Right renal cortex interstitium (tissue), 3 donors: ENCODE results near the gene RALGPS2. TPM values are rescaled to one million over a fixed set of nuclear protein-coding genes. Genes with fewer than 3 reads are reported as not detected.
"Not testable (repeated sequence)": the region's sequence is repeated elsewhere in the genome, so short reads cannot be mapped to it uniquely, and the experiment has no call there.

Source experiments
- DNase-seq, 3 donors: peaks; one replicate each; pipeline ENCODE4 v3.0.0-alpha.2; 2013; ENCODE audit warnings: low read depth in 3 of 3, low spot score in 2 of 3
- polyA plus RNA-seq, 3 donors: library from polyadenylated mRNA; unstranded; fragments of 120-200 nt; gene quantifications; one replicate each; pipeline ENCODE4 v1.2.1, GENCODE V29; 2013; ENCODE audit not compliant: insufficient read length in 3 of 3

Gene RALGPS2
- polyA plus RNA-seq, 3 donors: 34.2 to 37.1 (median 34.2) TPM

GRCh38 chr1:178723546-178723945 is 1.5 kb upstream of the RALGPS2 start:
- DNase-seq: no peak

- peak in 1 of 3 donors; percentile 10 for DNase-seq
Measured at GRCh38 chr1:178724376-178724727, 692 bp upstream of the RALGPS2 start.

- peak in 1 of 3 donors; percentile 26 for DNase-seq
Measured at GRCh38 chr1:178725466-178726086, 532 bp downstream of the RALGPS2 start.

- peak in 2 of 3 donors; percentile 57 to 73 for DNase-seq
Measured at GRCh38 chr1:178726087-178726517, 1.1 kb downstream of the RALGPS2 start.

- no peak for DNase-seq
Measured at GRCh38 chr1:178726545-178726944, 1.5 kb downstream of the RALGPS2 start.

DNA sequence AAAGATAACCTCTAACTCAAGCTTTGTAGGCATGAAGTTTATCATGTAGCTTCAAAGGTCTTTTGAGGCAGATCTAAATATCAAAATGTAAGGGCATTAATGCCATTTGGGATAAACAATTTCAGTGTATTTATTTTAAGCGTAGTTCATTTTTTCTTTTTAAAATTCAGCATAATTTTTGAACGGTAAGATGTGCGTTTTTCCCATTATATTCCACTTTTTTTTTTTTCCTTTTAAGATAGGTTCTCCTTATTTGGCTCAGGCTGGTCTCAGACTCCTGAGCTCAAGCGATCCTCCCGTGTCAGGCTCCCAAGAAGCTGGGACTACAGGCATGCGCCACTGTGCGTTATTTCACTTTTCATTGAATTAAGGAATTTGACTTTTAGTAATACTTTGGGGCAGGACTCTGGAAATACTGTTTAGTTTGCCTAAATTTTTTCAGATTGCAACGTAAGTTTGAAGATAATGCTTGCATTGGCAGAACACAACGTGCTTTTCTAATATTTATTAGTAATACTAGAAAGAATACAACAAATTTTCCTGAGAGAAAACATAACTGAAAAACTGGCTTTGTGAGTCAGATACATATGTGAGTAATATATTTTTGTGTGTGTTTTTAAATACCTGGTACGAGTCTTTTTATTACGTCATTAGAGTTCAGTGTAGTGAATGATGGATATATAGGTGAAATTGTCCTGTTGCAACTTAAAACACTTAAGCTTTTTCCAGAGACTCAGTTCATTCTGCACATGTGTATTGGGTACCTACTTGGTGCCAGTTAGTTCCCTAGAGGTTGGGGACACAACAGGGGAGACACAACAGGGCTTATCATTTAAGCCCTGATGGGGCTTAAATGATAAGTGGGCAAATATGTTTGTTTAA is 2.2 kb downstream of the RALGPS2 start:
- DNase-seq: no peak

DNA sequence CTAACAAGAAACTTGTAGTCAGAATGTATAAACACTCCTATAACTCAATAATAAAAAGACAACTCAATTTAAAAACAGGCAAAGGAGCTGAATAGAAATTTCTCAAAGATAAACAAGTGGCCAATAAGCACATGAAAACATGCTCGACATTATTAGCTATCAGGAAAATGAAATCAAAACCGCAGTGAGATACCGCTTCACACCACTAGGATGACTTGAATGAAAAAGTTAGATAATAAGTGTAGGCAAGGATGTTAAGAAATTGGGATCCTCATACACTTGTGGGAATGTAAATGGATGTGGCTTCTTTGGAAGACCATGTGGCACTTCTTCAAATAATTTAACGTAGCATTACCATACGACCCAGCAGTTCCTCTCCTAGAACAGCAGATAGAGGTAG is 8.9 kb downstream of the RALGPS2 start:
- no peak for DNase-seq

DNA sequence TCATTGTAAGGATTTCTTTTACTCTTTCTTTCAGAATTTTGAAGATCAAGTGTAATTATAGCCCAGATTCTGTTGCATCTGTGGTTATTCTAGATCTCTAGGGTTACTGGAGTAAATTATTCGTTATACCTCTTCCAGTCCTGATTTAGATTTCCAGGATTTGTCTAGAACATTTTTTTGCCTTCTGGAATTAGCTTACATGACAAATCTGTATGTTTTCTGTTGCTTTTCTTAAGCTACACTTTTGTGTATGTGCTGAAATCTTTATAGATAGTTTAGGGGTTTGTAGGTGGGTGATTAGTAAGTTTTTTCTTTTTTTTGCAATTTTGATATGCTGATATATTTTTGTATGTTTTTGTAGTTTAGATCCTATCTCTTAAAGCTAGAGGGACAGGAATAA is 13.7 kb downstream of the RALGPS2 start:
- no peak for DNase-seq

- no peak for DNase-seq
Measured at GRCh38 chr1:178739285-178740045, 14.4 kb downstream of the RALGPS2 start.

DNA sequence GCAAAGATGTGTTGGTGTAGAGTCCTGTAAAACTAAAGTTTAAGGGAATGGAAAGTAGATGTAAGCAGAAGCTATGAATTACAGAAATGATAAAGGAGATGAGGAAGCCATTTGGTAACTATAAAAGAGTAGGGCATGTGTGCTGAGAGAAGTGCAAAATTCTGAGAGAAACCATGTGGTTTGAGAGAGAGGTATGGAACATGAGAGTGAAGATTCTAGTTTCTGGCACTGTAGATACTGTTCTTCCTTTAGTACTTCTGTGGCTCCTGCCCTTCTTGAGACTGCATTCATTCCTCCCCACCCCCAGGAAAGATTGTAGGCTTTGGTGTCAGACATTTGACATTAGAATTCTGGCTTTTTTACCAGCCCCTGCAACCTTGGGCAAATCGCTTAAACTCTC is 15.4 kb downstream of the RALGPS2 start:
- DNase-seq: no peak

DNA sequence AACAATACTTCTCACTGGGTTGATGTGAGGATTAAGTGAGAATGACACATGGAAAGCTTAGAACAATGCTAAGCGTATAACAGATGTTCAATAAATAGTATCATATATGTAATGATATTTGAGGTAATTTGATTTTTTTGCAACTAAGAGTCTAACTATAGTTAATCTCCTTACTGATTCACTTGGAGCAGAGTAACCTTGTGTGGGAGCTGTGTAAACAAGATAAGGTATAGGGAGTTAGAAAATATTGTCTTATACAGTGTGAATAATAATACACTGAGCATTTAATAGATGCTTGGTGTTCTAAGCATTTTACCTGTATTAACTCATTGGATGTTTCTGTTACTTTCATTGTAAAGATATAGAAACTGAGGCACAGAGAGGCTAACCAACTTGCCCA is 15.9 kb downstream of the RALGPS2 start:
- DNase-seq: no peak

GRCh38 chr1:178743801-178744200 is 18.8 kb downstream of the RALGPS2 start:
- DNase-seq: no peak

- DNase-seq: no peak
Measured at GRCh38 chr1:178745260-178745659, 20.2 kb downstream of the RALGPS2 start.

DNA sequence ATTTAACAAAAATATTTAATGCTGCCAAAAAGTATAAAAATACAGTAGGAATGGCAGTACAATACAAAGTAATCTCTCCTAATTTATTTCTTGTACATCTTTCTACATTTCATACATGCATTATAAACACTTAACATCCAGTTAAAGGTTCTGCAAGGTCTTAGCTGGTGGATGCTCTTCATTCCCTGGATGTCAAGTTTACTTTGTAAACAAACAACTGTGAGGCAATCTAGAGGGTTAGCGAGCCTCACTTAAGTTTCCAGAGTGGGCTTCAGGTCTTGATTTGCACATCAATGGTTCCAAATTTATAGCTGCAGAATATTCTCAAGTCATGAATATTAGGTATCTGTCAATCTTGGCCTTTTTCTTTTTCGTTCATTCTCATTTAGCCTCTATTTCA is 21.3 kb downstream of the RALGPS2 start:
- DNase-seq: no peak

GRCh38 chr1:178747361-178747760 is 22.3 kb downstream of the RALGPS2 start:
- not testable (repeated sequence) for DNase-seq

DNA sequence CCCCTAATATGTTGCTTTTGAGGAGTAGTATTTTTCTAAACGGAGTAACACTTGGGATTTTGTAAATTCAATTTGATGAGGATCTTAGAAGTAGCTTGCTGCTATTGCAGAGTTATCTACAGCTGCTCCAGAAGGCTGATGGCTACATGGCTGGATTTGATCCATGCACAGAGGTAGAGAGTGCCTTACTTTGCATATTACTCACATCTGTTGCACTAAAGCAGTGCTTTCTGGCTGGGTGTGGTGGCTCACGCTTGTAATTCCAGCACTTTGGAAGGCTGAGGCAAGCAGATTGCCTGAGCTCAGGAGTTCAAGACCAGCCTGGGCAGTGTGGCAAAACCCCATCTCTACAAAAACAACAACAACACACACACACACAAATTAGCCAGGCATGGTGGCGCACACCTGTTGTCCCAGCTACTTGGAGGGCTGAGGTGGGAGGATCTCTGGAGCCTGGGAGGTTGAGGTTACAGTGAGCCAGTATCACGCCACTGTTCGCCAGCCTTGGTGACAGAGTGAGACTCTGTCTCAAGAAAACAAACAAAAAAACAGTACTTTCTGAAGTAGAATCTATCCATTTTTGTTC is 24.6 kb downstream of the RALGPS2 start:
- no peak for DNase-seq

- DNase-seq: no peak
Measured at GRCh38 chr1:178751046-178751445, 26.0 kb downstream of the RALGPS2 start.

- DNase-seq: no peak
Measured at GRCh38 chr1:178752891-178753290, 27.8 kb downstream of the RALGPS2 start.

DNA sequence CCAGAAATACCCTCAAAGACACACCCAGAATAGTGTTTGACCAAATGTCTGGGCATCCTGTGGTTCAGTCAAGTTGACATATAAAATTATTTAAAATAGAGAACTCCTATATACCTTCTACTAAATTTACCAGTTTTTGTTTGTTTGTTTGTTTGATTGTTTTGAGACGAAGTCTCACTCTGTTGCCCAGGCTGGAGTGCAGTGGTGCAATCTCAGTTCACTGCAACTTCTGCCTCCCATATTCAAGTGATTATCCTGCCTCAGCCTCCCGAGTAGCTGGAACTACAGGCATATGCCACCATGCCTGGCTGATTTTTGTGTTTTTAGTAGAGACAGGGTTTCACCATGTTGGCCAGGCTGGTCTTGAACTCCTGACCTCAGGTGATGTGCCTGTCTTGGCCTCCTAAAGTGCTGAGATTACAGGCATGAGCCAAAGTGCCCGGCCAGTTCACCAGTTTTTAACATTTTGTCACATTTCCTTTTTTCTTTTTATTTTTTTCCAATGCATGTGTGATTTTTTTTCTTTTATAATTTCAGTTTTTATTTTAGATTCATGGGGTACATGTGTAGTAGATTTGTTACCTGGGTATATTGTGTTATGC is 29.7 kb downstream of the RALGPS2 start:
- DNase-seq: not testable (repeated sequence)

DNA sequence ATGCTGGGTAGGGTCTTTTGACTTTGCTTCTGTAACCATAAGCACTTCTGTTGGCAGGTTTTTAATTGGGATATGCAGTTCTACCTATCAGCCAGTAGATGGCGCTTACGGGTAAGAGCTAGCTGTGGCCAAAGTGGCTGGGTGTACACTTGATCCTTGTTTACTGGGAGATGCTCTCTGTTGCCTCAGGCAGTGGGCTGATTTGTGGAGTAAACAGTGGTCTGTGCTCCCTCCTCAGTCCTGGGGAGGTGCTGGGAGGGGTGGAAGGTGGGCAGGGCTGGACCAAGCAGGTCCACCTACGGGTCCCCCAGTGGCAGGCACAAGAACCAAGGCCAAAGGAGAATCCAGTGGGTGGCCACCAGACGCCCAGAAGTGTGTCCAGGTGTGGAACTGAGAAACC is 43.4 kb downstream of the RALGPS2 start:
- no peak for DNase-seq

DNA sequence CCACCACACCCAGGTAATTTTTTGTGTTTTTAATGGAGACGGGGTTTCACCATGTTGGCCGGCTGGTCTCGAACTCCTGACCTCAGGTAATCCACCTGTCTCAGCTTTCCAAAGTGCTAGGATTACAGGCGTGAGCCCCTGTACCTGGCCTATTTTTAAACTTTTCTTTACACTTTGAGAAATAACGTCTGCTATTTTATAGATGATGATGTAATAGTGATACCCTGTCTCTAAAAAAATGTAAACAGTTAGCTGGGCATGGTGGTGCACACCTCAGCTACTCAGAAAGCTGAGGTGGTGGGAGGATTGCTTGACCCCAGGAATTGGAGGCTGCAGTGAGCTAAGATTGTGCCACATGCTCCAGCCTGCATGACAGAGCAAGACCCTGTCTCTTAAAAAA is 47.9 kb downstream of the RALGPS2 start:
- no peak for DNase-seq
